ENCODE measurements around the gene TMEM213.

- TF ChIP-seq POLR2A (IDR thresholded peaks at IDR 0.05) (no peak), CTCF (IDR thresholded peaks at IDR 0.05 in 8 of 11, conservative IDR thresholded peaks at IDR 0.05 in 3 of 11) (peak; percentile 55 to 84 (median 77))
Measured at GRCh38 chr7:138886501-138886917, 88.7 kb downstream of the TMEM213 start.
